ENCODE results near the gene ING5. TPM values are rescaled to one million over a fixed set of nuclear protein-coding genes. Genes with fewer than 3 reads are reported as not detected.

ING5 gene
- polyA plus RNA-seq (2013, experiment 1 of 2): 11.3 TPM
- polyA plus RNA-seq (2013, experiment 2 of 2): 11.4 TPM

DNA sequence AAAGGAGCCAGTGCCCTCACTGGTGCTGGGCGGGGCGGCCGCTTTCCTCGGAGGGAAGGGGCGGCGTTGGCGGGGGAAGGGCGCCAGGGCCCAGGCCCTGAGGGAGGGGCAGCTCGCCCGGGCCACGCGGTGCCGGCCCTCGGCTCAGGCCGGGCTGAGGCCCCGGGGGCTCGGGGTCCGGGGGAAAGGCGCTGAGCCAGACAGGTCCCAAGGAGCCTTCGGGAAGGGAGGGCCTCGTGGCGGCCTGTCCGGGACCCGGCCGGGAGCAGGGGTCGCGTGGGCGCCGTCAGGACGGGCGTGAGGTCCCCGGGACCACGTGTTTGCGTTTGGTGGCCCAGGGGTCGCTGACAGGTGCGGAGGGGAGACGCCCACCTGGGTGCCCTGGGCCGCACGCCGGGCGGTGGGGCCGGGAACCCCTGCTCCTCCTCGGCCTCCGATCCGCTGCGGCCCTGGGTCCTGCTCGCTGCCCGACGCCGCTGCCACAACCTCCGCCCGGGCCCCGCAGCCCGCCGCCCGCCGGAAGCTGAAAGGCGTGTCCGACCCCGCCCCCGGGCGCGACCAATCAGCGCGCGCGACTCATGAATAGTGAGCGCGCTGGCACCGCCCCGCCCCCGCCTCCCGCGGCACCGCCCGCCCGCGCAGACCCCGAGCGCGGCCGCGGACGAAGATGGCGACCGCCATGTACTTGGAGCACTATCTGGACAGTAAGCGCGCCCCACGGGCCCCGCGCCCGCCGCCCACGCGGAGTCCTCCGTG is at the start of gene ING5:
Gene ING5 (plus strand): TSS at position 641 of the 756 bp plus-strand sequence. CDS start 27 bp downstream, at position 668.
- Histone ChIP-seq H4K91ac (ENCODE audit: low read length) (peak within 1 kb of the TSS; percentile 77), H3K27ac (ENCODE audit: low read length, poor library complexity, severe bottlenecking) (peak within 1 kb of the TSS; percentile 43), H2AFZ (ENCODE audit: low read depth, low read length) (peak within 1 kb of the TSS; percentile 89), H3K23ac (ENCODE audit: low read length in 2 of 2) (no peak within 1 kb of the TSS), H3K36me3 (ENCODE audit: control insufficient read depth in 1 of 2, insufficient read depth in 2 of 2, low read depth in 1 of 2, low read length in 2 of 2) (peaks cover 17% of the 10 kb centered on the region in 2 experiments), H3K9ac (ENCODE audit: low read length) (peak within 1 kb of the TSS; percentile 89), H3K14ac (ENCODE audit: low read length in 2 of 2) (peak within 1 kb of the TSS; percentile 86 to 91), H3K18ac (ENCODE audit: low read depth in 1 of 2, low read length in 2 of 2) (peak within 1 kb of the TSS; percentile 94 to 97), H3K4me1 (ENCODE audit: control insufficient read depth, insufficient read depth, low read depth, low read length) (peaks cover 14% of the 10 kb centered on the region), H3K79me1 (replicated peaks; ENCODE audit: low read length, poor library complexity, severe bottlenecking) (peaks cover 23% of the 10 kb centered on the region), H3K4ac (ENCODE audit: low read depth in 1 of 2, low read length in 2 of 2) (peak within 1 kb of the TSS; percentile 81 to 87), H2BK5ac (ENCODE audit: low read depth, low read length, poor library complexity, severe bottlenecking) (peak within 1 kb of the TSS; percentile 95), H4K8ac (ENCODE audit: low read length) (peak within 1 kb of the TSS; percentile 82), H3K4me2 (ENCODE audit: low read length, poor library complexity, severe bottlenecking) (peak within 1 kb of the TSS; percentile 99), H3K4me3 (ENCODE audit: insufficient read depth in 1 of 2, low read depth in 1 of 2, low read length in 2 of 2) (peak within 1 kb of the TSS; percentile 87 to 94), H2BK120ac (ENCODE audit: low read depth, low read length) (peak within 1 kb of the TSS; percentile 92), H2BK12ac (ENCODE audit: low read length in 2 of 2) (peak within 1 kb of the TSS; percentile 28 to 52), H2BK15ac (ENCODE audit: low read depth, poor library complexity, severe bottlenecking) (peak within 1 kb of the TSS; percentile 89), H3K27me3 (ENCODE audit: control insufficient read depth in 1 of 2, insufficient read depth in 1 of 2, low read length in 2 of 2) (no peaks in the 10 kb centered on the region), H2AK5ac (ENCODE audit: low read length, severe bottlenecking) (peak within 1 kb of the TSS; percentile 54), H3K9me3 (ENCODE audit: control insufficient read depth, low read length) (peaks cover 2% of the 10 kb centered on the region)
- under 1% methylated on average over 33 of the region's 96 CpGs for WGBS
- DNase-seq: peak; percentile 90

DNA sequence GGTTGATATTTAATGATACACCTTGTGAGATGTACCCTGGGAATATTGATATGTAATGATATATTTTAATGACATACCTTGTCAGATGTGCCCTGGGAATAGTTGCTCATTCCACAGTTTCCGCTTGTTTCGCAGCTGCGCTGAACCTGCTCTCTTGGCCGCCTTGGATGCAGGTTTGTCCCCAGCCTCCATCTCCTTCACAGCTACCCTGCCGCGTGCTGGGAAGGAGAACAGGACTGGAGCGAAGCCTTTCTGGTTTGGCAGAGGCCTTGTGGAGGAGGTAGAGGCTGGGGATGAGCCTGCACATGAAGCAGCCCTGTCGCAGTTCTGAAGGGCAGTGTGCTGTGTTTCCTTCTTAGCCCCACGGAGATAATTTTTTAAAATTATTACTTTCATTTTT is 49.7 kb upstream of the ING5 start:
- H3K4ac ChIP-seq (ENCODE audit: low read depth in 1 of 2, low read length in 2 of 2): no peak overlapping the region
- no peak overlapping the region for H3K4me3 ChIP-seq (ENCODE audit: insufficient read depth in 1 of 2, low read depth in 1 of 2, low read length in 2 of 2)
- WGBS: 100% methylated on average over 3 of the region's 9 CpGs
- no peak overlapping the region for H3K23ac ChIP-seq (ENCODE audit: low read length in 2 of 2)
- H3K9ac ChIP-seq (ENCODE audit: low read length): no peak overlapping the region
- no peak overlapping the region for H2BK12ac ChIP-seq (ENCODE audit: low read length in 2 of 2)
- no peak overlapping the region for H3K4me2 ChIP-seq (ENCODE audit: low read length, poor library complexity, severe bottlenecking)
- H4K8ac ChIP-seq (ENCODE audit: low read length): no peak overlapping the region
- H3K36me3 ChIP-seq (ENCODE audit: control insufficient read depth in 1 of 2, insufficient read depth in 2 of 2, low read depth in 1 of 2, low read length in 2 of 2): peaks cover 54 to 56% of the 10 kb centered on the region in 2 experiments
- no peak overlapping the region for H2AFZ ChIP-seq (ENCODE audit: low read depth, low read length)
- H3K79me1 ChIP-seq (replicated peaks; ENCODE audit: low read length, poor library complexity, severe bottlenecking): peaks cover 46% of the 10 kb centered on the region
- H3K27ac ChIP-seq (ENCODE audit: low read length, poor library complexity, severe bottlenecking): no peak overlapping the region
- DNase-seq: no peak
- no peak overlapping the region for H2BK120ac ChIP-seq (ENCODE audit: low read depth, low read length)
- no peak overlapping the region for H2BK5ac ChIP-seq (ENCODE audit: low read depth, low read length, poor library complexity, severe bottlenecking)
- H3K27me3 ChIP-seq (ENCODE audit: control insufficient read depth in 1 of 2, insufficient read depth in 1 of 2, low read length in 2 of 2): no peaks in the 10 kb centered on the region
- no peak overlapping the region for H4K91ac ChIP-seq (ENCODE audit: low read length)
- no peak overlapping the region for H3K14ac ChIP-seq (ENCODE audit: low read length in 2 of 2)
- no peaks in the 10 kb centered on the region for H3K9me3 ChIP-seq (ENCODE audit: control insufficient read depth, low read length)
- H3K18ac ChIP-seq (ENCODE audit: low read depth in 1 of 2, low read length in 2 of 2): no peak overlapping the region
- H2BK15ac ChIP-seq (ENCODE audit: low read depth, poor library complexity, severe bottlenecking): no peak overlapping the region
- H2AK5ac ChIP-seq (ENCODE audit: low read length, severe bottlenecking): no peak overlapping the region
- peaks cover 13% of the 10 kb centered on the region for H3K4me1 ChIP-seq (ENCODE audit: control insufficient read depth, insufficient read depth, low read depth, low read length)

DNA sequence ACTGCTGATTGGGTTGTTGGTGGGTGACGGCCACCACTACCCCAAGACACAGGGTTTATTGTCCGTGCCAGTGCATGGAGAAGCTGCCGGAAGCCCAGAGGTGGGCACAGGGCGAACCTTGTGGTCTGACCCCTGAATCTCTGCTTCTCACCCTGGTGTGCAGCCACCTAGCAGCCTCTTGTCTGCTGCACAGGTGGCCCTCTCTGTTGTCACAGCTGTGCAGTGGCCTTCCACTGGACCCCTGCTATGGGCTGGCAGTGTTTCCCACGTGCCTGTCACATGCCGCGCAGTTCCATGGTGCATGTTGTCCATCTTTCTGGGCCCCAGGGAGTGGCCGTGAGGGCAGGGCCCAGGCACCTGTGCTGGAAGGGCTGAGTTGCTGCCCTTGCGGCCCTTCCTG is 49.1 kb upstream of the ING5 start:
- H3K27ac ChIP-seq (ENCODE audit: low read length, poor library complexity, severe bottlenecking): no peak overlapping the region
- no peak overlapping the region for H4K91ac ChIP-seq (ENCODE audit: low read length)
- no peaks in the 10 kb centered on the region for H3K27me3 ChIP-seq (ENCODE audit: control insufficient read depth in 1 of 2, insufficient read depth in 1 of 2, low read length in 2 of 2)
- H2BK15ac ChIP-seq (ENCODE audit: low read depth, poor library complexity, severe bottlenecking): no peak overlapping the region
- H3K4me3 ChIP-seq (ENCODE audit: insufficient read depth in 1 of 2, low read depth in 1 of 2, low read length in 2 of 2): no peak overlapping the region
- peaks cover 13% of the 10 kb centered on the region for H3K4me1 ChIP-seq (ENCODE audit: control insufficient read depth, insufficient read depth, low read depth, low read length)
- no peak overlapping the region for H3K18ac ChIP-seq (ENCODE audit: low read depth in 1 of 2, low read length in 2 of 2)
- H2BK5ac ChIP-seq (ENCODE audit: low read depth, low read length, poor library complexity, severe bottlenecking): no peak overlapping the region
- 96% methylated on average over 9 of the region's 9 CpGs for WGBS
- peaks cover 57 to 60% of the 10 kb centered on the region in 2 experiments for H3K36me3 ChIP-seq (ENCODE audit: control insufficient read depth in 1 of 2, insufficient read depth in 2 of 2, low read depth in 1 of 2, low read length in 2 of 2)
- no peak overlapping the region for H3K4ac ChIP-seq (ENCODE audit: low read depth in 1 of 2, low read length in 2 of 2)
- no peak overlapping the region for H4K8ac ChIP-seq (ENCODE audit: low read length)
- H3K14ac ChIP-seq (ENCODE audit: low read length in 2 of 2): no peak overlapping the region
- no peak overlapping the region for H2AK5ac ChIP-seq (ENCODE audit: low read length, severe bottlenecking)
- no peak overlapping the region for H3K4me2 ChIP-seq (ENCODE audit: low read length, poor library complexity, severe bottlenecking)
- peaks cover 46% of the 10 kb centered on the region for H3K79me1 ChIP-seq (replicated peaks; ENCODE audit: low read length, poor library complexity, severe bottlenecking)
- no peak overlapping the region for H3K9ac ChIP-seq (ENCODE audit: low read length)
- H2BK12ac ChIP-seq (ENCODE audit: low read length in 2 of 2): no peak overlapping the region
- no peak overlapping the region for H3K23ac ChIP-seq (ENCODE audit: low read length in 2 of 2)
- H2BK120ac ChIP-seq (ENCODE audit: low read depth, low read length): no peak overlapping the region
- no peaks in the 10 kb centered on the region for H3K9me3 ChIP-seq (ENCODE audit: control insufficient read depth, low read length)
- no peak overlapping the region for H2AFZ ChIP-seq (ENCODE audit: low read depth, low read length)
- no peak for DNase-seq

DNA sequence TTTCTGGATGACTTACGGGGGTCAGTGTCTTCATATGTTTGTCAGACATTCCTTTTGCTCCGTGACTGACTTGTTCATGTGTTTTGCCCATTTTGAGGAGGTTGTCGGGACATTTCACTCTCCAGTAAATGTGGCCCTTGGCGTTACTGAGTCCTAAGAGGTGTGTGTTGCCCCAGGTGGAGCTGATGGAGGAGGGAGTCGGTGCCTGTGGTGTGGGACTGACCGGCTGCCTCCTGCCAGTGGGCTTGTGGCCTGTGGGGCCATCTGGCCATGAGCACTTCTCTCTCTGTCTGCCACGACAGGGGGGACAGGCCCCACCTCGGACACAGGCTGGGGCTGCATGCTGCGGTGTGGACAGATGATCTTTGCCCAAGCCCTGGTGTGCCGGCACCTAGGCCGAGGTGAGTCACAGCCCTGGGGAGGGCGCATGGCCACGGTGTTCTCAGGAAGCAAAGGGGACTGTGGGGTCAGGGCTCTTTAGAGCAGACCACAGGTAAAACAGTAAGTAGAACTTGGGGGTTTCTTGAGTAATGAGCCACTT is 48.6 kb upstream of the ING5 start:
- Histone ChIP-seq H3K4me2 (ENCODE audit: low read length, poor library complexity, severe bottlenecking) (no peak overlapping the region), H3K4me1 (ENCODE audit: control insufficient read depth, insufficient read depth, low read depth, low read length) (peaks cover 13% of the 10 kb centered on the region), H3K79me1 (replicated peaks; ENCODE audit: low read length, poor library complexity, severe bottlenecking) (peaks cover 45% of the 10 kb centered on the region), H3K9ac (ENCODE audit: low read length) (no peak overlapping the region), H2BK5ac (ENCODE audit: low read depth, low read length, poor library complexity, severe bottlenecking) (no peak overlapping the region), H4K91ac (ENCODE audit: low read length) (no peak overlapping the region), H2BK120ac (ENCODE audit: low read depth, low read length) (no peak overlapping the region), H3K27me3 (ENCODE audit: control insufficient read depth in 1 of 2, insufficient read depth in 1 of 2, low read length in 2 of 2) (no peaks in the 10 kb centered on the region), H2AK5ac (ENCODE audit: low read length, severe bottlenecking) (no peak overlapping the region), H3K23ac (ENCODE audit: low read length in 2 of 2) (no peak overlapping the region), H3K14ac (ENCODE audit: low read length in 2 of 2) (no peak overlapping the region), H2AFZ (ENCODE audit: low read depth, low read length) (no peak overlapping the region), H2BK12ac (ENCODE audit: low read length in 2 of 2) (no peak overlapping the region), H4K8ac (ENCODE audit: low read length) (no peak overlapping the region), H2BK15ac (ENCODE audit: low read depth, poor library complexity, severe bottlenecking) (no peak overlapping the region), H3K9me3 (ENCODE audit: control insufficient read depth, low read length) (no peaks in the 10 kb centered on the region), H3K4ac (ENCODE audit: low read depth in 1 of 2, low read length in 2 of 2) (no peak overlapping the region), H3K36me3 (ENCODE audit: control insufficient read depth in 1 of 2, insufficient read depth in 2 of 2, low read depth in 1 of 2, low read length in 2 of 2) (peaks cover 63 to 64% of the 10 kb centered on the region in 2 experiments), H3K27ac (ENCODE audit: low read length, poor library complexity, severe bottlenecking) (no peak overlapping the region), H3K4me3 (ENCODE audit: insufficient read depth in 1 of 2, low read depth in 1 of 2, low read length in 2 of 2) (no peak overlapping the region), H3K18ac (ENCODE audit: low read depth in 1 of 2, low read length in 2 of 2) (no peak overlapping the region)
- DNase-seq: no peak
- WGBS: 95% methylated on average over 13 of the region's 13 CpGs
